Measurements from ENCODE around the gene ETV3L.
A peak's percentile ranks its signal among the peaks of the same experiment; 100 is the strongest.

Gene ETV3L

GRCh38 chr1:157131281-157131680 is 31.7 kb upstream of the ETV3L start:
- DNase-seq = no peak

- DNase-seq = no peak
Measured at GRCh38 chr1:157124855-157125254, 25.2 kb upstream of the ETV3L start.

- no peak for DNase-seq
Measured at GRCh38 chr1:157119448-157119847, 19.8 kb upstream of the ETV3L start.

GRCh38 chr1:157119008-157119407 is 19.4 kb upstream of the ETV3L start:
- no peak for DNase-seq

- no peak for DNase-seq
Measured at GRCh38 chr1:157117527-157118057, 18.0 kb upstream of the ETV3L start.

- no peak for DNase-seq
Measured at GRCh38 chr1:157116737-157117103, 17.1 kb upstream of the ETV3L start.

- DNase-seq = no peak
Measured at GRCh38 chr1:157115851-157116736, 16.5 kb upstream of the ETV3L start.

- DNase-seq = no peak
Measured at GRCh38 chr1:157115429-157115838, 15.8 kb upstream of the ETV3L start.

GRCh38 chr1:157114183-157115121 is 14.8 kb upstream of the ETV3L start:
- no peak for DNase-seq

- no peak for DNase-seq
Measured at GRCh38 chr1:157113631-157114030, 14.0 kb upstream of the ETV3L start.

GRCh38 chr1:157113106-157113505 is 13.5 kb upstream of the ETV3L start:
- DNase-seq = no peak

- DNase-seq = no peak
Measured at GRCh38 chr1:157112186-157112867, 12.7 kb upstream of the ETV3L start.

- no peak for DNase-seq
Measured at GRCh38 chr1:157111396-157112165, 12.0 kb upstream of the ETV3L start.

- DNase-seq = no peak
Measured at GRCh38 chr1:157110686-157111085, 11.1 kb upstream of the ETV3L start.

GRCh38 chr1:157110003-157110402 is 10.4 kb upstream of the ETV3L start:
- DNase-seq = no peak

GRCh38 chr1:157108448-157108847 is 8.8 kb upstream of the ETV3L start:
- no peak for DNase-seq

- no peak for DNase-seq
Measured at GRCh38 chr1:157107702-157108101, 8.1 kb upstream of the ETV3L start.

- DNase-seq = no peak
Measured at GRCh38 chr1:157106813-157107189, 7.2 kb upstream of the ETV3L start.

- DNase-seq = peak; percentile 63
Measured at GRCh38 chr1:157105988-157106812, 6.6 kb upstream of the ETV3L start.

- DNase-seq = no peak
Measured at GRCh38 chr1:157105298-157105987, 5.8 kb upstream of the ETV3L start.

Data from NCI-H226 (cell line).